Cerebellar cortex (tissue), 1 donor: ENCODE data around the gene ADH1C.
A peak's percentile ranks its signal among the peaks of the same experiment; 100 is the strongest.

Experiments used
- DNase-seq: peaks from one replicate; pipeline ENCODE4 v3.0.0-alpha.2; 2015; ENCODE audit warnings: low spot score

ADH1C gene

DNA sequence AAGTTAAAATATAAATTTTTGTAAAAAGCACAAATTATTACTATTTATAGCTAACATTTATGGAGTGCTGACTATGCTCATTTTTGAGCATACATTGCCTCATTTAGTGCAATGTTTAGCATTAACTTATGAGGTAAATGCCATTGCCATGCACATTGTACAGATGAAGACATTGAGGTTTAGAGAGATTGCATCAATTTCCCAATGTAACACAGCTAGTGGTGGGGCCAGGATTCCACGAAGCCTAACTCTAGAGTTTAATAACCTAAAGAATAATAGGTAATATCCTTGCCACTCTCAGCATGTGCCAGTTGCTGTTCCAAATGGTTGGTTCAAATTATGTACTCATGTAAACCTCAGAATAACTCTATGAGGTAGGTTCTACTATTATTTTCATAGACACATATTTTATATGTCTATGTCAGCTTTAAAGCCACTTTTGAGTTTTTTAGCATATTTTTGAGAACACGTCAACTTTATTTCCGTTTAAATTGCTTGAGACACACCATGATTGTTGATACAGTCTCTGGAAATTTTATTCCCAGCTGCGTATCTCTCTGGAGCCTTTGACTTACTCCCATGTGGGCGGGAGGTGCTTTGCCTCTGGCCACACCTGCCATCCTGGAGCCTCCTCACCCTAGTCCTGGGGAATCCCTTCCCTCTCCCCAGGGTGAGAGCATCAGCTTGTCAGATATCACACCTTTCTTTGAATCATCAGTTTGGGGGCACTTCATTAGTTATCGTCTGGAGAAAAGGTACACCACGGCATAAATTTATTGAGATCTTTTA is 51.0 kb downstream of the ADH1C start:
- DNase-seq = no peak

- DNase-seq = peak; percentile 13
Measured at GRCh38 chr4:99300934-99301333, 51.6 kb downstream of the ADH1C start.

- no peak for DNase-seq
Measured at GRCh38 chr4:99293357-99293756, 59.2 kb downstream of the ADH1C start.

GRCh38 chr4:99290848-99291786 is 61.4 kb downstream of the ADH1C start, which contains the start of gene ADH1A:
ADH1A (minus strand) TSS chr4:99290985; CDS start chr4:99290914, 71 bp downstream.
- no peak for DNase-seq
